Right lobe of liver (tissue), 6 donors: ENCODE measurements around the gene MRPL44. TPM values are rescaled to one million over a fixed set of nuclear protein-coding genes. Genes with fewer than 3 reads are reported as not detected.

Experiments
- ATAC-seq, 4 donors: fragments of 200-7000 bp; cut with Tn5 transposase; one replicate each; pipeline ENCODE4 v1.9.1; 2020; ENCODE audit warnings: mild to moderate bottlenecking in 4 of 4, moderate library complexity in 4 of 4
- DNase-seq, 3 donors: peaks; one replicate each; pipeline ENCODE4 v3.0.0-alpha.2; 2020
- H3K27ac ChIP-seq, 3 donors: fragments of 200-600 bp; one replicate each; pipeline ENCODE4 v1.8.0; 2022
- H3K27me3 ChIP-seq, 2 donors: fragments of 200-600 bp; one replicate each; pipeline ENCODE4 v1.8.0; 2022
- H3K36me3 ChIP-seq, 4 donors: fragments of 200-600 bp; sonication (generic) in 1 of 4; one replicate each; pipeline versions ENCODE4 v1.5.1 to v1.8.0; 2017 to 2022; ENCODE audit warnings: control low read depth in 1 of 4
- H3K4me1 ChIP-seq, 4 donors: fragments of 200-600 bp; sonication (generic) in 1 of 4; one replicate each; pipeline versions ENCODE4 v1.5.1 to v1.8.0; 2017 to 2022; ENCODE audit warnings: control low read depth in 1 of 4
- H3K4me3 ChIP-seq, 3 donors: fragments of 200-600 bp; one replicate each; pipeline ENCODE4 v1.8.0; 2022
- H3K9me3 ChIP-seq, 4 donors: fragments of 200-600 bp; sonication (generic) in 1 of 4; one replicate each; pipeline versions ENCODE4 v1.5.1 to v1.8.0; 2017 to 2022; ENCODE audit warnings: control low read depth in 1 of 4
- CTCF ChIP-seq, 4 donors: fragments of 200-600 bp in 3 of 4; fragments of 450-650 bp in 1 of 4; IDR thresholded peaks; one replicate each; pipeline versions ENCODE4 v1.5.1 to v1.8.0; 2016 to 2022; ENCODE audit warnings: antibody characterized with exemption in 4 of 4, mild to moderate bottlenecking in 2 of 4
- POLR2A ChIP-seq: fragments of 450-650 bp; IDR thresholded peaks from one replicate; pipeline ENCODE4 v1.6.1; 2017; ENCODE audit warnings: antibody characterized with exemption, mild to moderate bottlenecking
- WGBS: methylation state at CpG from one replicate; pipeline ENCODE4 v1.1.6; 2018; ENCODE audit warnings: low coverage, low lambda C conversion rate; ENCODE audit not compliant: insufficient coverage; ENCODE audit errors: missing lambda C conversion rate; 5-methylcytosine and 5-hydroxymethylcytosine counted together
- intact Hi-C, 2 donors: fragments of 100-400 bp; cut with DNase I; formaldehyde crosslinking; loops; one replicate each; pipeline versions ENCODE4 v1.11.2 to v1.14.1; 2022
- total RNA-seq, 6 experiments: library from RNA; depleted of rRNA in 2 of 6; stranded (reverse); fragments of >200 nt in 2 of 6; fragmentation: NEBNext Ultra II Directional in 3 of 6; extraction: Animal tissue kit (Norgen Biotek cat#: 25700) in 3 of 6; gene quantifications; one replicate each; pipeline versions ENCODE4 v1.1.0 to v1.2.4, GENCODE V29; 2016 to 2023
- donor health status: DM: no; HTN: yes; CAD: no.
- donor health status: DM: no; HTN: no; CAD: no.
- donor health status: DM: no; HTN: no; CAD: no.
- donor health status: DM: no; HTN: yes; CAD: no.
- donor health status: DM: no; HTN: yes; CAD: no.

The MRPL44 gene
- total RNA-seq, 6 experiments from 2014 or later = 20.4 to 38.5 (median 23.5) TPM

- TF ChIP-seq CTCF (IDR thresholded peaks at IDR 0.05) = no peak
- TF ChIP-seq POLR2A = no peak
- ATAC-seq (peak in 1 of 4 donors; percentile 28), DNase-seq (no peak)
- Histone ChIP-seq H3K4me1 (no peaks in the 10 kb centered on the region), H3K4me3 (no peak overlapping the region), H3K9me3 (no peaks in the 10 kb centered on the region), H3K27ac (no peak overlapping the region), H3K27me3 (no peaks in the 10 kb centered on the region), H3K36me3 (peaks cover 0 to 9% (median 0%) of the 10 kb centered on the region in 4 donors)
- intact Hi-C loops = no loop called here
- 64% methylated on average over 5 of the region's 7 CpGs for WGBS
Observed at GRCh38 chr2:223972656-223973102, 15.4 kb downstream of the MRPL44 start.

GRCh38 chr2:223973606-223974005 is 16.3 kb downstream of the MRPL44 start:
- WGBS = 100% methylated on average over 3 of the region's 3 CpGs
- Histone ChIP-seq H3K4me3 (no peak overlapping the region), H3K4me1 (no peaks in the 10 kb centered on the region), H3K9me3 (no peaks in the 10 kb centered on the region), H3K36me3 (no peaks in the 10 kb centered on the region), H3K27ac (no peak overlapping the region), H3K27me3 (no peaks in the 10 kb centered on the region)
- no peak for DNase-seq
- no peak for TF ChIP-seq POLR2A
- TF ChIP-seq CTCF (IDR thresholded peaks at IDR 0.05) = no peak
- intact Hi-C loops = no loop called here
- ATAC-seq = no peak

GRCh38 chr2:223976635-223977226 is 19.5 kb downstream of the MRPL44 start:
- WGBS = 44% methylated on average over 3 of the region's 3 CpGs
- H3K9me3 ChIP-seq = no peaks in the 10 kb centered on the region

GRCh38 chr2:223978451-223978850 is 21.2 kb downstream of the MRPL44 start:
- H3K27ac ChIP-seq = no peak overlapping the region
- intact Hi-C loops = no loop called here
- ATAC-seq (no peak), DNase-seq (no peak)
- H3K9me3 ChIP-seq = no peaks in the 10 kb centered on the region
- H3K4me3 ChIP-seq = no peak overlapping the region
- H3K4me1 ChIP-seq = no peaks in the 10 kb centered on the region
- no peaks in the 10 kb centered on the region for H3K36me3 ChIP-seq
- 61% methylated on average over 4 of the region's 4 CpGs for whole genome bisulfite sequencing
- TF ChIP-seq CTCF (IDR thresholded peaks at IDR 0.05) (no peak), POLR2A (no peak)
- no peaks in the 10 kb centered on the region for H3K27me3 ChIP-seq

More at GRCh38 chr2:223976635-223977226, 19.5 kb downstream of the MRPL44 start:
- Histone ChIP-seq H3K27me3 (no peaks in the 10 kb centered on the region), H3K4me1 (no peaks in the 10 kb centered on the region), H3K36me3 (no peaks in the 10 kb centered on the region), H3K4me3 (no peak overlapping the region), H3K27ac (no peak overlapping the region)
- DNase-seq (no peak), ATAC-seq (no peak)
- intact Hi-C loops = no loop called here
- TF ChIP-seq CTCF (IDR thresholded peaks at IDR 0.05) (no peak), POLR2A (no peak)
